Adrenal gland (tissue), 12 donors: ENCODE results near the gene TOMM22. TPM values are rescaled to one million over a fixed set of nuclear protein-coding genes. Genes with fewer than 3 reads are reported as not detected.

Experiments used
- DNase-seq, 7 donors: peaks; one replicate each; pipeline ENCODE4 v3.0.0-alpha.2; 2019 to 2020
- H3K27ac ChIP-seq, 5 donors: fragments of 200-600 bp; sonication (generic) in 4 of 5; 1 replicate in 3 of 5; 2 replicates in 2 of 5; pipeline versions ENCODE4 v1.5.1 to v1.8.0; 2016 to 2020; ENCODE audit warnings: mild to moderate bottlenecking in 1 of 5
- H3K27me3 ChIP-seq: fragments of 200-600 bp; 2 replicates; pipeline ENCODE4 v1.8.0; 2021
- H3K36me3 ChIP-seq, 2 donors: fragments of 200-600 bp; replicated peaks in 1 of 2; 1 replicate in 1 of 2; 2 replicates in 1 of 2; pipeline versions ENCODE4 v1.5.1 to v1.8.0; 2018 to 2022
- H3K4me1 ChIP-seq, 2 donors: fragments of 200-600 bp; replicated peaks in 1 of 2; 1 replicate in 1 of 2; 2 replicates in 1 of 2; pipeline versions ENCODE4 v1.5.1 to v1.8.0; 2018 to 2021
- H3K4me3 ChIP-seq, 4 donors: fragments of 200-600 bp; sonication (generic) in 3 of 4; one replicate each; pipeline ENCODE4 v1.5.1; 2016 to 2018
- H3K9me3 ChIP-seq, 3 donors: fragments of 200-600 bp; sonication (generic) in 1 of 3; replicated peaks in 1 of 3; 1 replicate in 2 of 3; 2 replicates in 1 of 3; pipeline versions ENCODE4 v1.5.1 to v1.8.0; 2016 to 2021
- POLR2A ChIP-seq, 2 donors: fragments of 450-650 bp; IDR thresholded peaks; one replicate each; pipeline ENCODE4 v1.6.1; 2017; ENCODE audit warnings: antibody characterized with exemption in 2 of 2, mild to moderate bottlenecking in 2 of 2, moderate library complexity in 1 of 2
- WGBS, 4 donors: extraction: QIAGEN DNeasy Blood & Tissue Kit in 2 of 4; methylation state at CpG; one replicate each; pipeline versions ENCODE4 v1.1.5 to v1.1.7; 2013 to 2017; 5-methylcytosine and 5-hydroxymethylcytosine counted together
- intact Hi-C, 2 donors: fragments of 100-400 bp; cut with DNase I; formaldehyde crosslinking; loops; one replicate each; pipeline versions ENCODE4 v1.14.1 to v1.15.0; 2022 to 2023
- polyA plus RNA-seq, 3 donors: library from polyadenylated mRNA; stranded (reverse); fragments of 200-250 nt in 2 of 3; fragments of 350-450 nt in 1 of 3; fragmentation: Illumina TruSeq in 1 of 3; extraction: RNeasy Lipid Tissue Mini Kit (QIAGEN cat#74804) in 1 of 3; gene quantifications; one replicate each; pipeline ENCODE4 v1.2.3, GENCODE V29; 2013 to 2014
- total RNA-seq, 9 donors: library from RNA; depleted of rRNA in 4 of 9; stranded (reverse); fragments of >200 nt in 4 of 9; fragments of 120-200 nt in 1 of 9; fragmentation: NEBNext Ultra II Directional in 1 of 9; extraction: Animal tissue kit (Norgen Biotek cat#: 25700) in 1 of 9; gene quantifications; one replicate each; pipeline versions ENCODE4 v1.1.0 to v1.2.4, GENCODE V29; 2013 to 2023
- TF ChIP-seq, protein P1 (sequence below), 6 experiments: fragments of 450-650 bp in 4 of 6; fragments of 200-600 bp in 2 of 6; sonication (generic) in 1 of 6; IDR thresholded peaks; 1 replicate in 5 of 6; 2 replicates in 1 of 6; pipeline versions ENCODE4 v1.5.1 to v1.8.0; 2016 to 2021; ENCODE audit warnings: antibody characterized with exemption in 6 of 6, mild to moderate bottlenecking in 2 of 6, moderate library complexity in 1 of 6
- donor health status: healthy with polysubstance abuse.
- donor health status: Bipolar disorder and iron deficiency.
- donor health status: DM: yes; HTN: yes; CAD: no.
- donor health status: DM: no; HTN: no; CAD: no.
- donor health status: DM: no; HTN: no; CAD: no.
- donor health status: DM: yes; HTN: yes; CAD: no.

The TOMM22 gene
- total and polyA plus RNA-seq, 12 donors = 16.9 to 86.3 (median 55.3) TPM

DNA sequence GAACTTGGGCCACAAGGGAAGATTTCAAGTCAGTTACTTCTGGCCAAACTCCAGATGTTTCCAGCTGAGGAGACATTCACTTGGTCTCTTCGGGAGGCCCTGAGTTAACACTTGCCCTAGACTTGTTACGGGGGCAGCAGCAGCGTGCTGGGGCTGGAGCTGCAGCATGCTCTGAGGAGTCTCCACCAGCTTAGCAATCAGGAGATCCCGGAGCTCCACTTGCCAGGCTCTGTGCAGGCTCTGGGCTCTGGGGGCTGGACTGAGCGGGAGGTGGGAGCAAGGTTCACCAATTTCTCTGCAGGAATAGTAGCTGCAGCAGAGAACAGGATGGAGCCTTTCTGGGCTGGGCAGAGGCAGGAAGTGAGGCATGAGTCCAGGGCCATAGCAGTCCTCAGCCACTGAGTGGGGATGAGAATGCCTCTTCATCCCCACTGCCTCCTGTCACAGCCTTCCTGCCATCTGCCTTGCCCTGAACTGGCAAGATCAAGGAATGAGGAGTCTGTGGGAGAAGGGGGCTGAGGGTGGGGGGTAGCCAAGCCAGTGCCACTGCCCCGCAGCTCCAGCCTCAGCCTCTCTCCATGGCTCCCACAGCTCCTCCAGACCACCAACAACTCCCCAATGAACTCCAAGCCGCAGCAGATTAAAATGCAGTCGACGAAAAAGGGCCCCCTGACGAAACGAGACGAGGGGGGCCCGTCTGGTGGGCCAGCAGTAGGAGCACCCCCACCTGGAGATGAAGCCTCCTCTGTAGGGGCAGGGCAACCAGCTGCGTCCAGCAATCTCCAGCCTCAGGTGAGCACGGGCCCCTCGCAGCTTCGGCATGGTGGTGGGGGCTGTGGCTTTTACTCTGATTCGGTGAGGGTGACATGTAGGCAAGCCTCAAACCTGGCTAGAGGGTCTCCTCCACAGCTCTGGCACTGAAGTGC, 47.4 kb downstream of the TOMM22 start:
- no peak for TF ChIP-seq POLR2A (IDR thresholded peaks at IDR 0.05)
- Histone ChIP-seq H3K36me3 (peaks cover 0 to 81% of the 10 kb centered on the region in 2 donors), H3K27me3 (no peaks in the 10 kb centered on the region)

DNA sequence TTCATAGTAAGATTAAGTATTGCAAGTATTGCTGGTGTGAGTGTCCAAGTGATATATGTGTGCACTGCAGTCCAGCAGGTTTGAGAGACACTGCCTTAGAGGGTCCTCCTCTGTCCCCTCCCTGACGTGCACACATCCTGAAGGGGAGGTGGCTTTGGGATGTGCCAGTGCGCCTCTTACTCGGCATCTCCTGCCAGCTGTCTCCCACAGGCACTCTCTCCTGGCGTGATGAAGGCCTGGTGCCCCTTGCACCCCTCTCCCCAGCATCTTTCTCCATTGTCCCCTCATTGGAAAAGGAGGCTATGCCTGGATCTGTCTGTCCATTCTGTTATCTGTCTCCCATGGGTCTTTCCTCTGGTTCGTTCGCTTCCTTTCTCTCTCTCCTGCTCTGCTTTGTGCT, 48.2 kb downstream of the TOMM22 start:
- intact Hi-C loops = no loop called here
- H3K36me3 ChIP-seq = peaks cover 0 to 73% of the 10 kb centered on the region in 2 donors
- TF ChIP-seq, protein P1, sequence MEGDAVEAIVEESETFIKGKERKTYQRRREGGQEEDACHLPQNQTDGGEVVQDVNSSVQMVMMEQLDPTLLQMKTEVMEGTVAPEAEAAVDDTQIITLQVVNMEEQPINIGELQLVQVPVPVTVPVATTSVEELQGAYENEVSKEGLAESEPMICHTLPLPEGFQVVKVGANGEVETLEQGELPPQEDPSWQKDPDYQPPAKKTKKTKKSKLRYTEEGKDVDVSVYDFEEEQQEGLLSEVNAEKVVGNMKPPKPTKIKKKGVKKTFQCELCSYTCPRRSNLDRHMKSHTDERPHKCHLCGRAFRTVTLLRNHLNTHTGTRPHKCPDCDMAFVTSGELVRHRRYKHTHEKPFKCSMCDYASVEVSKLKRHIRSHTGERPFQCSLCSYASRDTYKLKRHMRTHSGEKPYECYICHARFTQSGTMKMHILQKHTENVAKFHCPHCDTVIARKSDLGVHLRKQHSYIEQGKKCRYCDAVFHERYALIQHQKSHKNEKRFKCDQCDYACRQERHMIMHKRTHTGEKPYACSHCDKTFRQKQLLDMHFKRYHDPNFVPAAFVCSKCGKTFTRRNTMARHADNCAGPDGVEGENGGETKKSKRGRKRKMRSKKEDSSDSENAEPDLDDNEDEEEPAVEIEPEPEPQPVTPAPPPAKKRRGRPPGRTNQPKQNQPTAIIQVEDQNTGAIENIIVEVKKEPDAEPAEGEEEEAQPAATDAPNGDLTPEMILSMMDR (IDR thresholded peaks at IDR 0.05) = no peak
- no peak for TF ChIP-seq POLR2A (IDR thresholded peaks at IDR 0.05)

More for the DNA sequence above, 47.4 kb downstream of the TOMM22 start:
- no peaks in the 10 kb centered on the region for H3K9me3 ChIP-seq
- H3K4me3 ChIP-seq = no peak overlapping the region
- H3K27ac ChIP-seq = no peak overlapping the region
- intact Hi-C loops = no loop called here
- 78 to 87% (median 83%) methylated on average over 11 to 18 of the region's 18 CpGs for WGBS, 4 donors
- peaks cover 13 to 29% of the 10 kb centered on the region in 2 donors for H3K4me1 ChIP-seq
- peak in 1 of 7 donors; percentile 18 for DNase-seq

GRCh38 chr22:38730411-38730871, 48.7 kb downstream of the TOMM22 start:
- DNase-seq = peak in 1 of 7 donors; percentile 12

More for the DNA sequence above, 48.2 kb downstream of the TOMM22 start:
- Histone ChIP-seq H3K4me1 (peaks cover 18 to 34% of the 10 kb centered on the region in 2 donors), H3K9me3 (no peaks in the 10 kb centered on the region), H3K27ac (no peak overlapping the region), H3K27me3 (no peaks in the 10 kb centered on the region), H3K4me3 (no peak overlapping the region)
- DNase-seq = peak in 1 of 7 donors; percentile 12
- 94 to 96% (median 94%) methylated on average over 3 to 6 of the region's 6 CpGs for WGBS, 4 donors

GRCh38 chr22:38731703-38732161, 50.0 kb downstream of the TOMM22 start:
- TF ChIP-seq, protein P1 (IDR thresholded peaks at IDR 0.05) = no peak
- TF ChIP-seq POLR2A (IDR thresholded peaks at IDR 0.05) = no peak
- 74 to 90% (median 86%) methylated on average over 5 to 6 of the region's 6 CpGs for WGBS, 4 donors
- Histone ChIP-seq H3K27ac (peak overlapping the region in 2 of 5 donors; percentile 8 to 34), H3K4me1 (peaks cover 18 to 34% of the 10 kb centered on the region in 2 donors), H3K4me3 (no peak overlapping the region), H3K27me3 (no peaks in the 10 kb centered on the region), H3K9me3 (no peaks in the 10 kb centered on the region), H3K36me3 (peaks cover 0 to 72% of the 10 kb centered on the region in 2 donors)
- DNase-seq = peak in 1 of 7 donors; percentile 13
- intact Hi-C loops = no loop called here

More at GRCh38 chr22:38730411-38730871, 48.7 kb downstream of the TOMM22 start:
- Histone ChIP-seq H3K9me3 (no peaks in the 10 kb centered on the region), H3K27ac (no peak overlapping the region), H3K4me3 (no peak overlapping the region), H3K36me3 (peaks cover 0 to 72% of the 10 kb centered on the region in 2 donors), H3K27me3 (no peaks in the 10 kb centered on the region), H3K4me1 (peaks cover 18 to 34% of the 10 kb centered on the region in 2 donors)
- 78 to 93% (median 89%) methylated on average over 9 to 13 of the region's 13 CpGs for WGBS, 4 donors
- intact Hi-C loops = no loop called here
- TF ChIP-seq, protein P1 (IDR thresholded peaks at IDR 0.05) = no peak
- TF ChIP-seq POLR2A (IDR thresholded peaks at IDR 0.05) = no peak
